ENCODE data around the gene GATAD2B.

The GATAD2B gene

DNA sequence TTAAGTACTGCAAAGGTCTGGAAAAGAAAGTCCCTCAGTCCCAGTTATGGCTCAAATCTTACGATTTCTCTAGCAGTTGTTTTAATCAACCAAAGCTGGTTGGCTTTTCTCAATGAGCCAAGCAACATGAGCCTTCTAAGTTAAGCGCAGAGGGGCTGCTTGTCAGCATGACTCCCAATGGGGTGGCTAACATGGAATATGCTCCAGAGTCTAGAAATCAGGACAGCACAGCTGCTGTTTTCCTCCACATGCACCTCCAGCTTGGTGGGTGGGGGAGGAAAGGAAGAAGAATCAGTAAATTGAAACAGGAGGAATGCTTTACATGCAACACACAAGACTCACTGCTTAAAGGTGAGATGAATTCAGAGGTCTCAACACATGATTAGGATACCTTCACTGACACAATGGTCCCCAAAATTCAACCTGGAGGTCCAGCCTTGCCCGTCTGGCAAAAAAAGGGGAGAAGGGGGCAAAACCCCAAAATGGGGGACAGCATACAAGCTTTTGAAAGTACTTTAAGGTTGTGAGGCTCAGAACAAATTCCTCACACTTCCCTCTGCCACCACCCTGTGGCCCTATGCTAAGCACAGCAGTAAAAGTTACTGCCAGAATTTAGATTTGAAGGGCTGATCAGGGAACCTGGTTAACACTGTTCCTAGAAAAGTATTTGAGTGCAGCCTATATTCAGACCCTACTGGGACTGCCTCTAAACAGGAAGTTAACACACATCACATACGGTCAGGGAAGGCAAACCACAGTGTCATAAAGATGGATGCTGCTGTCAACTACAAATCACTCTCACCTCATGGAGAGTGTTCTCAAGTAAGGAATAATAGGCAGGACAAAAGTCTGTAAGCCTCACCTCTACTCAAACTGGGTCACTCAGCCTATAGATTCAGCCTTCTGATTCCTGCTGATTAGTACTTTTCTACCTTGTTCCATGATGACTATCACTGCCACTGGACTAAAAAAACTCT, 2.6 kb downstream of the GATAD2B start:
- peak overlapping the region; percentile 15; the same call in 1 of the 2 replicates for H3K4me3 ChIP-seq (ENCODE audit: low read depth, low read length)
- H3K4me1 ChIP-seq (ENCODE audit: control insufficient read depth, insufficient read depth, low read length), result peaks cover 4% of the 10 kb centered on the region
- CTCF ChIA-PET, result interaction anchor here (0.5 to 2.1 kb wide), 7 partner anchors 9 to 103 kb away, joined by 3 to 6 read pairs (median 4); partner anchors contain the start of gene RAB13
- TF ChIP-seq PRDM1 (tag by site-specific recombination; IDR thresholded peaks at IDR 0.05) (peak; percentile 92), KLF9 (tag by site-specific recombination; IDR thresholded peaks at IDR 0.05; ENCODE audit: low read depth) (no peak), MYNN (tag by site-specific recombination; IDR thresholded peaks at IDR 0.05; ENCODE audit: borderline replicate concordance) (no peak), SP2 (tag by site-specific recombination; IDR thresholded peaks at IDR 0.05) (peak; percentile 33; the same call in 1 of the 2 replicates), ZIC2 (tag by site-specific recombination; IDR thresholded peaks at IDR 0.05) (peak; percentile 74), ZNF274 (IDR thresholded peaks at IDR 0.05; ENCODE audit: low read length) (no peak), ZNF274 (tag by site-specific recombination; IDR thresholded peaks at IDR 0.05; ENCODE audit: borderline replicate concordance) (no peak)
- TF ChIP-seq, protein P1, sequence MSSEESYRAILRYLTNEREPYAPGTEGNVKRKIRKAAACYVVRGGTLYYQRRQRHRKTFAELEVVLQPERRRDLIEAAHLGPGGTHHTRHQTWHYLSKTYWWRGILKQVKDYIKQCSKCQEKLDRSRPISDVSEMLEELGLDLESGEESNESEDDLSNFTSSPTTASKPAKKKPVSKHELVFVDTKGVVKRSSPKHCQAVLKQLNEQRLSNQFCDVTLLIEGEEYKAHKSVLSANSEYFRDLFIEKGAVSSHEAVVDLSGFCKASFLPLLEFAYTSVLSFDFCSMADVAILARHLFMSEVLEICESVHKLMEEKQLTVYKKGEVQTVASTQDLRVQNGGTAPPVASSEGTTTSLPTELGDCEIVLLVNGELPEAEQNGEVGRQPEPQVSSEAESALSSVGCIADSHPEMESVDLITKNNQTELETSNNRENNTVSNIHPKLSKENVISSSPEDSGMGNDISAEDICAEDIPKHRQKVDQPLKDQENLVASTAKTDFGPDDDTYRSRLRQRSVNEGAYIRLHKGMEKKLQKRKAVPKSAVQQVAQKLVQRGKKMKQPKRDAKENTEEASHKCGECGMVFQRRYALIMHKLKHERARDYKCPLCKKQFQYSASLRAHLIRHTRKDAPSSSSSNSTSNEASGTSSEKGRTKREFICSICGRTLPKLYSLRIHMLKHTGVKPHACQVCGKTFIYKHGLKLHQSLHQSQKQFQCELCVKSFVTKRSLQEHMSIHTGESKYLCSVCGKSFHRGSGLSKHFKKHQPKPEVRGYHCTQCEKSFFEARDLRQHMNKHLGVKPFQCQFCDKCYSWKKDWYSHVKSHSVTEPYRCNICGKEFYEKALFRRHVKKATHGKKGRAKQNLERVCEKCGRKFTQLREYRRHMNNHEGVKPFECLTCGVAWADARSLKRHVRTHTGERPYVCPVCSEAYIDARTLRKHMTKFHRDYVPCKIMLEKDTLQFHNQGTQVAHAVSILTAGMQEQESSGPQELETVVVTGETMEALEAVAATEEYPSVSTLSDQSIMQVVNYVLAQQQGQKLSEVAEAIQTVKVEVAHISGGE (tag by site-specific recombination; conservative IDR thresholded peaks at IDR 0.05; ENCODE audit: low read depth), result peak; percentile 92
- TF ChIP-seq, protein P2, sequence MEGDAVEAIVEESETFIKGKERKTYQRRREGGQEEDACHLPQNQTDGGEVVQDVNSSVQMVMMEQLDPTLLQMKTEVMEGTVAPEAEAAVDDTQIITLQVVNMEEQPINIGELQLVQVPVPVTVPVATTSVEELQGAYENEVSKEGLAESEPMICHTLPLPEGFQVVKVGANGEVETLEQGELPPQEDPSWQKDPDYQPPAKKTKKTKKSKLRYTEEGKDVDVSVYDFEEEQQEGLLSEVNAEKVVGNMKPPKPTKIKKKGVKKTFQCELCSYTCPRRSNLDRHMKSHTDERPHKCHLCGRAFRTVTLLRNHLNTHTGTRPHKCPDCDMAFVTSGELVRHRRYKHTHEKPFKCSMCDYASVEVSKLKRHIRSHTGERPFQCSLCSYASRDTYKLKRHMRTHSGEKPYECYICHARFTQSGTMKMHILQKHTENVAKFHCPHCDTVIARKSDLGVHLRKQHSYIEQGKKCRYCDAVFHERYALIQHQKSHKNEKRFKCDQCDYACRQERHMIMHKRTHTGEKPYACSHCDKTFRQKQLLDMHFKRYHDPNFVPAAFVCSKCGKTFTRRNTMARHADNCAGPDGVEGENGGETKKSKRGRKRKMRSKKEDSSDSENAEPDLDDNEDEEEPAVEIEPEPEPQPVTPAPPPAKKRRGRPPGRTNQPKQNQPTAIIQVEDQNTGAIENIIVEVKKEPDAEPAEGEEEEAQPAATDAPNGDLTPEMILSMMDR (tag by site-specific recombination; IDR thresholded peaks at IDR 0.05), result 0 out of 2 replicates have a peak, but pooled peaks have one; percentile 24
- TF ChIP-seq, protein P3, sequence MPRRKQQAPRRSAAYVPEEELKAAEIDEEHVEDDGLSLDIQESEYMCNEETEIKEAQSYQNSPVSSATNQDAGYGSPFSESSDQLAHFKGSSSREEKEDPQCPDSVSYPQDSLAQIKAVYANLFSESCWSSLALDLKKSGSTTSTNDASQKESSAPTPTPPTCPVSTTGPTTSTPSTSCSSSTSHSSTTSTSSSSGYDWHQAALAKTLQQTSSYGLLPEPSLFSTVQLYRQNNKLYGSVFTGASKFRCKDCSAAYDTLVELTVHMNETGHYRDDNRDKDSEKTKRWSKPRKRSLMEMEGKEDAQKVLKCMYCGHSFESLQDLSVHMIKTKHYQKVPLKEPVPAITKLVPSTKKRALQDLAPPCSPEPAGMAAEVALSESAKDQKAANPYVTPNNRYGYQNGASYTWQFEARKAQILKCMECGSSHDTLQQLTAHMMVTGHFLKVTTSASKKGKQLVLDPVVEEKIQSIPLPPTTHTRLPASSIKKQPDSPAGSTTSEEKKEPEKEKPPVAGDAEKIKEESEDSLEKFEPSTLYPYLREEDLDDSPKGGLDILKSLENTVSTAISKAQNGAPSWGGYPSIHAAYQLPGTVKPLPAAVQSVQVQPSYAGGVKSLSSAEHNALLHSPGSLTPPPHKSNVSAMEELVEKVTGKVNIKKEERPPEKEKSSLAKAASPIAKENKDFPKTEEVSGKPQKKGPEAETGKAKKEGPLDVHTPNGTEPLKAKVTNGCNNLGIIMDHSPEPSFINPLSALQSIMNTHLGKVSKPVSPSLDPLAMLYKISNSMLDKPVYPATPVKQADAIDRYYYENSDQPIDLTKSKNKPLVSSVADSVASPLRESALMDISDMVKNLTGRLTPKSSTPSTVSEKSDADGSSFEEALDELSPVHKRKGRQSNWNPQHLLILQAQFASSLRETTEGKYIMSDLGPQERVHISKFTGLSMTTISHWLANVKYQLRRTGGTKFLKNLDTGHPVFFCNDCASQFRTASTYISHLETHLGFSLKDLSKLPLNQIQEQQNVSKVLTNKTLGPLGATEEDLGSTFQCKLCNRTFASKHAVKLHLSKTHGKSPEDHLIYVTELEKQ (tag by site-specific recombination; IDR thresholded peaks at IDR 0.05; ENCODE audit: borderline replicate concordance), result peak; percentile 57; the same call in 1 of the 2 replicates
- H3K9me3 ChIP-seq (ENCODE audit: control insufficient read depth, insufficient read depth, low read depth, low read length), result no peaks in the 10 kb centered on the region
- peaks cover 10 to 21% of the 10 kb centered on the region in 2 experiments; a peak in 2 of 3 replicates for H3K36me3 ChIP-seq (ENCODE audit: control insufficient read depth in 2 of 2, insufficient read depth in 1 of 2, low read length in 2 of 2)
- H3K27ac ChIP-seq (ENCODE audit: extremely low read depth, low read depth, low read length), result no peak overlapping the region
- POLR2A ChIA-PET, result interaction anchor here (0.6 to 3.9 kb wide), 5 partner anchors 9 to 145 kb away, joined by 3 to 21 read pairs (median 4); partner anchors contain the start of genes CREB3L4, SLC27A3 and SLC39A1

DNA sequence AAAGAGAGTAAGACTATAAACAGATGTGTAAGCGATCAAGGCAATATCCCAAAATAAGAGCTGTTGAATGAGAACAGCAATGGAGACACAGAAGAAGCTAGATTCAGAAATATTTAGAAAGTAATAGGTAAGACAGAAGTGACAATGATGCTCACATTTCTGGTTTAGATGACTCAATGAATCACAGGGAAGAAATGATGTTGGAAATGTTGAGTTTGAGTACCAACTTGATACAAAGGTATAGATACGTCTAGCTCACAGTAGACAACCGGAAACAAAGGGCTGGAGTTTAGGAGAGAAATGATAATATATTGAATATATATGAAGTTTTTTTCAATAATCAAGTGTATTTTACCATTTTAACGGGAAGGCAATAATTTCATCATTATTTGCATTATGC, 6.5 kb downstream of the GATAD2B start:
- Histone ChIP-seq H3K9me3 (ENCODE audit: control insufficient read depth, insufficient read depth, low read depth, low read length) (no peaks in the 10 kb centered on the region), H3K4me3 (ENCODE audit: low read depth, low read length) (no peak overlapping the region), H3K36me3 (ENCODE audit: control insufficient read depth in 2 of 2, insufficient read depth in 1 of 2, low read length in 2 of 2) (peaks cover 13 to 21% of the 10 kb centered on the region in 2 experiments; a peak in 2 of 3 replicates), H3K4me1 (ENCODE audit: control insufficient read depth, insufficient read depth, low read length) (peaks cover 4% of the 10 kb centered on the region), H3K27ac (ENCODE audit: extremely low read depth, low read depth, low read length) (no peak overlapping the region)
- no peak for TF ChIP-seq EGR2 (tag by site-specific recombination; IDR thresholded peaks at IDR 0.05; ENCODE audit: low read depth)
- TF ChIP-seq ZNF114 (tag by site-specific recombination; IDR thresholded peaks at IDR 0.05), result no peak
- no peak for TF ChIP-seq ZNF248 (tag by site-specific recombination; IDR thresholded peaks at IDR 0.05)
- TF ChIP-seq TRIM28 (IDR thresholded peaks at IDR 0.05; ENCODE audit: borderline replicate concordance, low read length), result no peak
- no peak for TF ChIP-seq ZNF561 (tag by site-specific recombination; IDR thresholded peaks at IDR 0.05; ENCODE audit: borderline replicate concordance)
- TF ChIP-seq ZNF785 (tag by site-specific recombination; IDR thresholded peaks at IDR 0.05), result no peak
- no peak for TF ChIP-seq BCL11B (tag by site-specific recombination; IDR thresholded peaks at IDR 0.05; ENCODE audit: low read depth)
- TF ChIP-seq ZNF354C (tag by site-specific recombination; IDR thresholded peaks at IDR 0.05; ENCODE audit: borderline replicate concordance, low read depth), result no peak
- ChIA-PET POLR2A (interaction anchor here (0.7 to 1.1 kb wide), 2 partner anchors 10 to 34 kb away, joined by 3 to 6 read pairs; no protein-coding TSS in a partner anchor), CTCF (interaction anchor here (1.0 kb wide), 1 partner anchor 95 kb away, joined by 5 read pairs; no protein-coding TSS in a partner anchor)
